ENCODE results near the gene MEI1.

DNA sequence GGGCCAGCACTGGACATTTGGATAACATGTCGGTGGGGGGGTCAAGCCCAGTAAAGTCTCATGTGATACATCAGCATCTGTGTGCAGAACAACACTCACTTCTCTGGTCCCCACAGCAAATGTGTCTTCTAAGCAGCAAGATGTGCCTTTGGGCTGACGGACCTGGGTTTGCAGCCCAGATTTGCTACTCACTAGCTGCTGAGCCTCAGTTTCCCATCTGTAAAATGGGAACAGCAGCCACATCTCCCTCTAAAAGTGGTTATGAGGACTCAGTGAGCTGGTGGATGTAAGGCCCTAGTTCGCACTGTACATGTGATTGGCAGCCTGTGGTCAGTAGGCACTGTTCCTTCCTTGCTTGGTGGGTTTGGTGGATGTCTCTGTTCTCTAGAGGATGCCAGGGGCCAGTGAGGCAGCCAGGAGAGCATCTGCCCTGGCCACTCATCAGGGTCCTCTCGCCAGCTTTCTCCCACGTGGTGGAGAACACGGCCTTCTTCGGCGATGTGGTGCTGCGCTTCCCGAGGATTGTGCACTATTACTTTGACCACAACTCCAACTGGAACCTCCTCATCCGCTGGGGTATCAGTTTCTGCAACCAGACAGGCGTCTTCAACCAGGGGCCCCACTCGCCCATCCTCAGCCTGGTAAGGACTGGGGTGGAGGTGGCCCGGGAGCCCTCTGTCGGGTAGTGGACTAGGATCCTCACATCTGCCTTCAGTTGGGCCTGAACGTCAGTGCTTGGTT is 113.7 kb downstream of the MEI1 start:
- TF ChIP-seq, protein P1, sequence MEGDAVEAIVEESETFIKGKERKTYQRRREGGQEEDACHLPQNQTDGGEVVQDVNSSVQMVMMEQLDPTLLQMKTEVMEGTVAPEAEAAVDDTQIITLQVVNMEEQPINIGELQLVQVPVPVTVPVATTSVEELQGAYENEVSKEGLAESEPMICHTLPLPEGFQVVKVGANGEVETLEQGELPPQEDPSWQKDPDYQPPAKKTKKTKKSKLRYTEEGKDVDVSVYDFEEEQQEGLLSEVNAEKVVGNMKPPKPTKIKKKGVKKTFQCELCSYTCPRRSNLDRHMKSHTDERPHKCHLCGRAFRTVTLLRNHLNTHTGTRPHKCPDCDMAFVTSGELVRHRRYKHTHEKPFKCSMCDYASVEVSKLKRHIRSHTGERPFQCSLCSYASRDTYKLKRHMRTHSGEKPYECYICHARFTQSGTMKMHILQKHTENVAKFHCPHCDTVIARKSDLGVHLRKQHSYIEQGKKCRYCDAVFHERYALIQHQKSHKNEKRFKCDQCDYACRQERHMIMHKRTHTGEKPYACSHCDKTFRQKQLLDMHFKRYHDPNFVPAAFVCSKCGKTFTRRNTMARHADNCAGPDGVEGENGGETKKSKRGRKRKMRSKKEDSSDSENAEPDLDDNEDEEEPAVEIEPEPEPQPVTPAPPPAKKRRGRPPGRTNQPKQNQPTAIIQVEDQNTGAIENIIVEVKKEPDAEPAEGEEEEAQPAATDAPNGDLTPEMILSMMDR (IDR thresholded peaks at IDR 0.05), result no peak
- TF ChIP-seq POLR2A (IDR thresholded peaks at IDR 0.05), result no peak
